Medulla oblongata (tissue), 1 donor: ENCODE data around the gene SPATA13.

Experiments used
- DNase-seq: peaks from one replicate; pipeline ENCODE4 v3.0.0-alpha.2; 2015; ENCODE audit errors: extremely low spot score

SPATA13 gene

DNA sequence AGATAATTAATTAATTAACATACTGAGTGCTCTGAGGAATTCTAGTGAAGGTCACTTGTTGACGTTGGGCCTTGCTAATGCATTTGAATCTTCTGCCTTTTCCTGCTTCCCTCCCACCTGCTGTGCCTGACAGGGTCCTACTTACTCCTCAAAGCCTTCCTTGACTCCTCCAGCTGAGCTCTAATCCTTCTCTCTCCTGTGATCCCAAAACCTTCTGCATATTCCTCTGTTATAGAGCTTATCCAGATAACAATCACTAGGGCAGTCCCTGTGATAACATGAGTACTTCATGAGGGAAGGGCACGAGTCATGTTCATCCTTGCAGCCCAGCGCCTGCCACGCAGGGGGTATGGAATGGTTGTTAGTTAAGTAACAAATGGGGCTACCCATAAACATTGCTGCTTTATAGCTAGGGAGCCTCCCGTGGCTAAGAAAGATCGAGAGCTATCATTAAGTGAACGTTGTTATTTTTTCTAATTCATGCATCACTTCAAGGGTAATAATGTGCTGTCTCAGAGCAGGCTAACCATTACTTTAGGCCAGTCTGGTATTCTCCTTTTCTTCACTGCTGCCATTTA, 19.1 kb upstream of the SPATA13 start:
- DNase-seq, result no peak

DNA sequence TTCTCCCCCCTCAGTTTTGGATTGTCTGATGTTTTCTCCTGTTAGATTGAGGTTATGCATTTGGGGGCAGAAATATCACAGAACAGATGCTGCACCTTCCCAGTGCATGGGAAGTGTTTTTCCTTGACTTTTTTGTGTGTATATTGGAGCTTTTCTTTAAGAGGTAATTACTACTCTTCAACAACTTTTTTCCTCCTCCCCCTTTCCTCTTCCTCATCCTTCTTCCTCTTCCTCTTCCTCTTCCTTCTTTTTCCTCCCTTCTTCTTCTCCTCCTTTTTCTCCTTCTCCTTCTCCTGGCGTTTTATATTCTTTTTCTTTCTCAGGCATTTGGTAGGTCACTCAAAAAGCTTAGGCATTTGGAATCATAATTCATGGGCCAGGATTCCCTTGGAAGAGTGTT, 18.1 kb upstream of the SPATA13 start:
- DNase-seq, result no peak

DNA sequence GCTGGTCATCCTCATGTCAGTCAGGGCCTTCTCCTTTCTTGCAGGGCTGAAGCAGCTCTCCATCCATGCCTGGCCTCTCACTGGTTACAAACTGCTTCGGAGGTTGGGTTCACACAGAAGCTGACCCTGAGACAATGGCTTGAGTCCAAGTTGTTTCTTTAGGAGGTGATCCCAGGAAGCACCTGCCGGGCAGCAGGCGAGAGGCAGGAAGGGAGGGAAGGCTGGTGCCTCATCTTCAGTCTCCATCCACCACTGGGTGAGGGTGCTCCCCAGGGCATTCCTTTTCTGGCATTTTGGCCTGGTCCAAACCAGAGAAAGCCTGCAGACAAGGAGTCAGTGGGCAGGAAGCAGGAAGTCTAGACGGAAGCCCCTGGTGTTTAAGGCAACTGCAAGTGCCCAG, 17.6 kb upstream of the SPATA13 start:
- no peak for DNase-seq

DNA sequence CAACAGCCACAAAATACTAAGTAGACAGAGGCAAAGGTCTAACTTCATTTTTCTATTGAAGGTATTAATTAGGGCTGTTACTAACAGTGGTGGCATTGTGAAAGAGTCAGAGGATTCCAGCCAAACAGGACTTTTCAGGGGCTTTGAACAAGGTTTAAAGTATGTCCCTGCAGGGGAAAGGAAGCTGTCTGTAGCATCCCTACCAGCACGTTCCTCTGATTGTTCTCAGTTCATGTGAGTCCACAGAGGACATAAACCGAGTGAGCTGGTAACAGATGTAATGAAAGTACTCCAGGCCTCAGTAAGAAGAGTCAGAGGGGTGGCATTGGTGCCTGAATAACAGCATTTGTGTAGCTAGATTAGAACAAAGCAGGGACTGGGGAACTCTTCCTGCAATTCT, 15.3 kb upstream of the SPATA13 start:
- DNase-seq, result no peak

DNA sequence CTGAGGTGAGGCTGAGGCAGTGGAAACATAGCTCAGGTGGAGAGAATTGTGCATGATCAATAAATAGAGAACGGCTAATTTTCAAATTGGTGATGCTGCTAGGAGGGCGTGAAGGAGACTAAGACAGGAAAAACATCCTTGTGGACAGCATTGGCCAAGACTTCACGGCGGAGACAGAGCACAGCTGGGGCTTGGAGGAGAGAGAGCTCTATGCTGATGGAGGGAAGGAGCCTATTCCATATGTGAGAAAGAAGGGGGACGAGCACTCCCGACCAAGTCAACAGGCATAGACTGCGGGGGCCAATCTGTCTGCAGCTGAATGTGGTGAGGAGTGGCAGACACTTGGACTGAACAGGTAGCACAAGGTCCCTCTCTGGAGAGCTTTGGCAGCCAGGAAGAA, 14.8 kb upstream of the SPATA13 start:
- DNase-seq, result no peak

DNA sequence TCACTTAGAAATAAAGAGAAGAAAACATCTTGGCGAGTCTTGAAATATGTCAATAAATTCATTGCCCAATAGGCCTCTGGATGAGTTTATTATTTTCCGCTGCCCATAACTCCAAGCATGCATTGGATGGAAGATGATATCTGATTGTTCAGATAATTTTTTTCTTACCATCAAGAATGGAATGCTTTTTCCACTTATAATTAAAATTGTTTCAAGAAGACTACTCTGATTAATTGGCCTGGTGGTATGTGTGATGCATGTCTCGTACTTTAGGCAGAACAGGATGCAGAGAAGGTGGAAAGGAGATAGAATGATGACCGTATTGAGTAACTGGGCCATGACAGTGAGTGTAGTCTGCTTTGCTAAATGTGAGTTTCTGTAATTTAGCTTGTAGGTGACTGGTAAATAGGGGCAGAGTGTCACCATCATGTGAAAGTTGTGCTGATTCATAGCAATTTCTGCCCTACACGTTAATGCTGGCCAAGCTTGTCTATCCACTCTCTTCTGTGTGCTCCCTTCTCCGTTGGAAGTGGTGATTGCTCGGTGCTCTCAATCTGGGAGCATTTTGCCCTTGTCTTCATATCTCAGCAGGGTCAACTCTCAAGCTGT, 13.5 kb upstream of the SPATA13 start:
- DNase-seq, result no peak

DNA sequence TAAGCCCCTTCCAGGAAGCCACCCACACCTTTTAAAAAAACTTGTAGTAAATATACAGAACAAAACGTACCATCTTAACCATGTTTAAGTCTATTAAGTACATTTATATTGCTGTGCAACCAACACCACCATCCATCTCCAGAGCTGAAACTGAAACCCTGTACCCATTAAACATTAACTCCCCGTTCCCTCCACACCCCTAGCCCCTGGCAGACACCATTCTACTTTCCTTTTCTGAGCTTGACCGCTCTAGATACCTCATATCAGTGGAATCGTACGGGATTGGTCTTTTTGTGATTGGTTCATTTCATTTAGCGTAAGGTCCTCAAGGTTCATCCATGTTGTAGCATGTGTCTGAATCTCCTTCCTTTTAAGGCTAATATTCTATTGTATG, 13.0 kb upstream of the SPATA13 start:
- no peak for DNase-seq

DNA sequence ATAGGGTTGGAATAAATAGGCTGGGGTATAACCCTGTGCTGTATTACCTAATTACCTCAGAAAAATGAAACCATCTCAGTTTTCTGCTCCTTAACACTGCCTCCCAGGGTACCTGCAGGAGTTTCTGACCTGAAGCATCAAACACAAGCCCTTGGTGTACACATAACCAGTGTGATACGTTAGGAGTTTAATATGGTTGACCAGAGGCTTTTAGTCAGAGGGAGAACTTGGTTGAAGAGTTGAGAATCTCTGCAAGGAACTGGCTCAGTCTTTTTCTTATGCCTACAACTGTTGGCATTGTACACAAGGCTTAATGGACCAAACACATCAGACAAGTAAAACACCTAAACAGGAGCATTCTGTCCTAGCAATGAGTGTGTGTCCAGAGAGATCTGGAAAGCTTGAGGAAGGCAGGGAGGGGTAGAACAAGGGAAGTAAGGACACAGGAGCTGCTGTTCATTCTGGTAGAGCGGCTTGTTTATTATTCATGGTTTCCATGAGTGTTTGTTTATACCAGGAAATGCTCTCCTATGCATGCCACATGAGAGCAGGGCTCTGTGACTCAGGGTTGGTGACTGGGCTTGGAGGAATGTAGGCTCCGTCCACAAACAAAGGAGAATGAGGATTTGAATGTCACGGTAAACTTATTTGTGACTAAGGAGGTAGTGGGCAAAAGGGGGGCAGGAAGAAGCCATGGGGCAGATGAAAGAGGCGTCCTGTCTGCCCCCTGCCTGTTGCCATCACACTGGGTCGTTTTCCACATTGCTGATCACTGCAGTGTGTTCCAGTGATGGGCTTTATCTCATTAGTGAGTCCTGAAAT, 11.9 kb upstream of the SPATA13 start:
- no peak for DNase-seq

DNA sequence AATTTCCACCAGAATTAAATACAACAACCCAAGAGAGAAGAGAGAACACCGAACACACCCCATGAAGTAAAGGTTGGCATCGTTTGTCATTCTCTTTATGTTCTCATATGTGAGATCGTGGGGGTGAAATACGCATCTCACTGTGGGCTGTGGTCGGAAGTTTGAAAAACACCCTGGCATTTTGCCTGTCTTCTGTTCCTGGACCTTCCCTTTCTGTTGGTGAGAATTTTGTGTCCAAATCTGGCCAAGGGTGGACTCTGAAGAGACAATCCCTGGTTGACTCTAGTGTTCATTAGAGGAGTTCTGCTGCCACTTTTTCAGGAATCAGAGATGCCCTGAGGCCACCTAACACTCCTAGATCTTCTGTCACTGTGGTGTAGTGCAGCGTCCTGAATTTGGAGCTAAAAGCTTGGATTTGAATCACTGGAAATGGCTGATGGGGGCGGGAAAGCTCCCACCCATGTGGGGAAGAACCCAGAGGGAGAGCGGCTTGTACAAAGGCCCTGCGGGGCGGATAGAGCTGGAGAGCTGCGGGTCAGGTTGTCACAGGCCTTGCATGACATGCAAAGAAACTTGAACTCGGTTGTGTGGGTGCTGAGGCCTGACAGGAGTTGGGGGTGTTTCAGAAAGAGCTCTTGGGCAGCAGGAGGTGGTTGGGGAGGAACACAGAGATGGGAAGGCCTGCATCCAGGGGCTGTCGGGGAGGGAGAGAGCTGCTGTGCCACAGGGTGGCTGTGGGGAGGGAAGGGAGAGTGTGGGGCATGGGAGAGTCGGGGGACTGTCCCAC, 11.1 kb upstream of the SPATA13 start:
- no peak for DNase-seq

DNA sequence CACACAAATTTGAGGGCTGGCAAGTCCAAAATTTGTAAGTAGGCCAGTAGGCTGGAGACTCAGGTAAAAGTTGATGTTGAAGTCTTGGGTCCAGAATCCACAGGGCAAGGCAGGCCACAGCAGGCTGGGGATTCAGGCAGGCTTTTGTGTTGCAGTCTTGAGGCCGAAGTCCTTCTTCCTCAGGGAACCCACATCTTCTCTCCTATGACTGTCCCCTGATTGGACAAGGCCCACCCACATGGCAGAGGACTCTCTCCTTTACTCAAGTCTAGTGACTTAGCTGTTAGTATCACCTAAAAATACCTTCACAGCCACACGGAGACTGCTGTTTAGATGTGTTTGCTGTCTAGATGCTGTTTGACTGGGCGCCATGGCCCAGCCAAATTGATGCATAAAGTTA, 9.9 kb upstream of the SPATA13 start:
- no peak for DNase-seq

DNA sequence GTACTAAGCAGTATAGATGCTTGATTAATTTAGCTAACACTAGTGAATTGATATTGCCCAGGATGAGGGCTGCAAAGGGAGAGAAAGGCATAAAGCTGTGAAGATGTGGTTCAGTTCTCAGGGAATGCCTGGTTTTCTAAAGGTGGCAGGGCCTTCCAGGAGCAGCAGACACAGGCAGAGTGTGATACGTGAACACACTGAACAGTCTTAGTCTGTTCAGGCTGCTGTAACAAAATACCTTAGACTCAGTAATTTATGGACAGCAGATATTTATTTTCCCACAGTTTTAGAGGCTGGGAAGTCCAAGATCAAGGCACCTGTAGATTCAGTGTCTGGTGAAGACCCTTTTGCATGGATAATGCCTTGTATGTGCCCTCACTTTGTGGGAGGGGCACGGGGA, 8.7 kb upstream of the SPATA13 start:
- no peak for DNase-seq

DNA sequence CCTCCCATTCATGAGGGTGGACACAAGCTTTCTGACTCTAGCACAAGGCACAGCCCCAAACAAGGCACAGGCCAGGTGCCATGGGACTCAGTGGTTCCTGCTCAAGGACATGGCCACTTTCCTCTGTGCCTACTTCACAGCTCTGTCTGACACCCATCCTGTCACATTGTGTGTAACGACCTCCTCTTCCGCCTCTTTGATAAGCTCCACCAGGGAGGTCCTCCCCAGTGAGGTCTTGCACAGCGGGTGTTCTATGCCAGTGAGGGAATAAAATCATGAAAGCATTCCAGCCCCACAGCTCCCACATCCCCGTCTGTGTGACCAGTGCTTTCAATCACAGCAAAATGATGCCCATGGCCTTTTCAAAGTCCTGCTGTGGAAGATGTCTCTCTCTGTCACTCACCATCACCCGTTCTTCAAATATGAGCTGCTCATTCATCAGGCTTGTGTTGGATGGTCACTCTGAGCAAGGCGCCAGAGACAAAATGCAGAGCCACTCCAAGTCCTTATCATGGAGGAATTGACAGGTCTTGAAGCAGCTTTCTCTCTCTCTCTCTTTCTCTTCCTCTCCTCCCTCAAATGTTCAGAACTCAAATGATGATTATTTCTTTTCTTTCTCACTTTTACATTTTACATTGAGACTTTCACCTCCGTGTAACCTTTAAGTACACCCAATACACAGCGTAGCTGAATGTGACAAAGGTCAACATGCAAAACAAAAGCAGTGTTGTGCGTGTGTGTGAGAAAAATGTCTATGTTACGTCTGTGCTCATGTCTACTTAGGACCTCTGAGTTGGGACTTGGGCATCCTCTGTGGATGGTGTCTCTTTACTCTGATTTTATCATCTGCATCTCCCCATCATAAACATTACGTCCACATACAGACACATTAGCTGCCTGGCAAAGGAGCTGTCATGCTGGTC, 8.0 kb upstream of the SPATA13 start:
- DNase-seq, result no peak

DNA sequence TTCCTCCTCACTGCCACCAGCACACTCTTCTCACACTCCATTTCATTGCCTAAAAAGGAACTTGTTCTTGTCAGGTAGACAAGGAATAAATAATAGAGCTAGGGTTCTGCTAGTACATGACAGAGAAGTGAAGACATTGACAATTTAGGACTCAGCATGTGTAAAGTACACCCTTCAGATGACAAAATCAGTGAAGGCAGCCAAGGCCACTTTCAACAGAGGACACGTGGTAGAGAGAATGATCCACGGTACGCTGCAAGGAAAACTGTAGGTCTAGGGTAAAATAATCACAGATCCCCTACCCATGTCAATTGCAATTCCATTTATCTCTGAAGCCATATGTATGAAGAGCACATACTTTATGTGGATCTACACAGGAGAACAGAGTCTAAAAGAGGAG, 7.2 kb upstream of the SPATA13 start:
- no peak for DNase-seq

DNA sequence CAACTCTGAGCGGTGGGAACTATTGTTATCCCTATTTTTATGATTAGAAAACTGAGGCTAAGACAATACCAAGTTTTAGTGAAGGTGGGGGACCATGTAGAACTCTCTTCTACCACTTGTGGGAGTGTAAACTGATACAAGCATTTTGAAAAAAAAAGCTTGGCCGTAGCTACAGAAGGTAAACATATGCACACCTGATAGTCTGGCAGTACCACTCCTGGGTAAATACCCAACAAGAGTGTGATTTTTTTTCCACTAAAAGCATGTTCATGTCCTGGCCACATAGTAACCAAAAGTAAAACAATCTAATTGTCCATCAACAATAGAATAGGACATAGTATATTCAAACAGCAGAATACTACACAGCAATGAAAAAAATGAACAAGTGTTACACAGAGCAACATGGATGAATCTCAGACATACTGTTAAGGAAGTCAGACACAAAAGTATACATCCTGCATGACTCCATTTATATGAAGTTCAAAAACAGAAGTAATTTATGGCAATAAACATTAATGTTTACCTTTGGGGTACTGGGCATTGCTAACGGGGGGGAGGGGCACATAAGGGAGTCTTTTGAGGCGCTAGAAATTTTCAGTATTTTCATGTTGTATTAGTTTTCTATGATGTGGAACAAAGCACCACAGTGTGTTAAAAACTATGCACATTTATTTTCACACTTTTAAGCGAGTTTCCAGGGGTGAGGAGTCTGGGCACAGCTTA, 6.4 kb upstream of the SPATA13 start:
- DNase-seq, result no peak

DNA sequence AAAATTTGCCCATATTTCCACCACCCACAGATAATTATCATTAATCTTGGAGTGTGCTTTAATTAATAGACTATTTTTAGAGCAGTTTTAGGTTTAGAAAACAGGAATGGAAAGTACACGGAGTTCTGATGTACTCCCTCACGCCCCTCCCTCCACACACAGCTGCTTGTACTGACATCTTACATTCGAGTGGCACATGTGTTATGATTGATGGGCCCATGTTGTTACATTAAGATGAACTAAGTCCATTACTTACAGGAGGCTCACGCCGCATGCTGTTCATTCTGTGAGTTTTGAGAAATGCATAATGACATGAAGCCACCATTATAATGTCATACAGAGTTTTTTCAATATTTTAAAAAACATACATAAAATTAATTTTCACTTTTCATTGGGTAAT, 1.2 kb upstream of the SPATA13 start:
- DNase-seq, result no peak

DNA sequence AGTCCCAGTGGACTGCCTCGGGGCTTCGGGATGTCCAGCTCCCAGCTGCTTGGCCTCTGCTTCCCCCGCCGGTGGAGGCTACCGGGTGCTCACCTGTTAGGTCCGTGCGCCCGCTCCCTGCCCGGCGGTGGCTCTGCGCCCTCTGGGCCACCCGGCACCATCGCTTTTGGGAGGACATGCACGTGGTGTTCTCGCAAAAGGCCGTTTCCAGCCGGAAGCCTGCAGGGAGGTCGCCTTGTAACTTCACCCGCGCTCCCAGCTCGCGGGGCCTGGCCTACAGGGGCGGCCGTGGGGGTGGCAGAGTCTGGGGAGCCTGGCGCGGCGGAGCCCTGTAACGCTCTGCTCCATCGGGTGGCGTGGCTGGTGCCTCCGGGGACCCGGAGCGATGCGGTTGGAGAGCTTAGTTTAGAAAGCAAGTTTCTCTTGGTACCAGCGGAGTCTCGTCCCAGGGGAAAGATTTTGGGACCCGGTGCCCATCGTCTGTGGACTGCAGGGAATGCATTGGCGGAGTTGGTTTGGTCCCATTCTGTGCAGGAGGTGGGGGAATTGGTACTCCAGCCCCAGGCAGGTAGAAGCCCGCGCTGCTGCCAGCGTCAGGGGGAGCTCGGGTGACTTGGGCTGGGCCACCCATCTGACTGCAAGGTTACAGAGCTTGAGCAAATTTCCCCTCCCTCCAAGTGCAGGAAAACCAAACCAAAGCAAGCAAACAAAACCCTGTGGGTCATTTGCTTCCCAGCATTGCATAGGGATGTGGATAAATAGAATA, 673 bp downstream of the SPATA13 start:
- peak; percentile 51 for DNase-seq

DNA sequence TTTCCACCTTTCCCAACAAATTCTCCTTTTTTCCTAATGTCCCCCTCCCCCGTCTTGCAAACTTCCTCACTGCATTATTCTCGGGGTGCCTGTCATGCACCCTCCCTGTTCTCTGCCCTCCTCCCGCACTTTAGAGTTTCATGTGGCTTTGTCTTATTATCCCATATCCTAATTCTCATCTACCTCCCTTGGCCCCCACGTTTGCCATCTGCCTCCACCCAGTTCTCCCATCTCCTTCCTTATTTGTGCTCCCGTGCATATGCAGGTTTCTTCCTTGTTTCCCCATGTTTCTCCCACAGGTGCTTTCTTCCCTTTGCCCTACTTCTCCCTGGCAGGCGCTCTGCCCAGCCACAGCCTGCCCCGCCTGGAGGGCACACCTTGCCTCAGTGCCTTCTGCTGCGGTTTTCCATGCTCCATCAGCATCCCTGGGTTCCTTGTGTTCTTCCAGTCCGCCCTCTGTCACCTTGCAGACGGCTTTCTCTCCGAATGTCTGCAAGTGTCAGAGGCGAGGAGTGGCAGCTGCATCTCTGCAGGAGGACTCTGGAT, 1.5 kb downstream of the SPATA13 start:
- no peak for DNase-seq

DNA sequence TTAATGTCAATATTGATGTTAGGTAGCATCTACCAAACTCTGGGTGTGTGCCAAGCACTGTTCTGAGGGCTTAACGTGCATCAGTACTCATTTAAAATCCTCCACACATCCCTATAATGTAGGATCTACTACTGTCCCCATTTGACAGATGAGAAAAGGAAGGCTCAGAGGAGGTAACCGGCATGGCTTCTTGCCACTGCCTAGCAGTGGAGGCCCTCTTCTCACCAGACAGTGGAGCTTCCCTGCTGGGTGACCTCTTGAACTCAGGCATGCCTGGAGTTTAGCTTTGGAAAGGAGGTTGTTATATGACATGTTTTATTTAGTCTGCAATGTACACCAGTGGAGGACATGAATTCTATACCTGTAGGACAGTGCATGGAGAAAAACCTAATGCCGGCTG, 2.1 kb downstream of the SPATA13 start:
- DNase-seq, result no peak

DNA sequence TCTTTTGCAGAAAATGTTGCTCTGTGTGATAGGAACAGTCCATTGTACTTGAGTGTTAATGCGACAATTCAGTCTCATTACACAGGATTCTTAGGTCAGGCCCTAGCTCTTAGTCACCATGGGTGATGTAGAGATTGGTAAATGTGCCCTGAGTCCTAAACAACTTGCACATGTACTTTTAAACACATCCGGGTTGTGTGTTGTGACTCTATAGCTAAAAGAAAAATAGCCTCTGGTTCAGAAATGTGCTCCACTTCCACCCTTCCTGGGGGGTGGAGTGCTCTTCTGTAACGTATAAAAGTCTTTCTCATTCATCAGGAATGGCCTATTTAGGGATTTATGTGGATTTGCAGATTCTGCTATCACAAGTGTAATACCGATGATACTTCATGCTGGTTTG, 5.2 kb downstream of the SPATA13 start:
- no peak for DNase-seq

DNA sequence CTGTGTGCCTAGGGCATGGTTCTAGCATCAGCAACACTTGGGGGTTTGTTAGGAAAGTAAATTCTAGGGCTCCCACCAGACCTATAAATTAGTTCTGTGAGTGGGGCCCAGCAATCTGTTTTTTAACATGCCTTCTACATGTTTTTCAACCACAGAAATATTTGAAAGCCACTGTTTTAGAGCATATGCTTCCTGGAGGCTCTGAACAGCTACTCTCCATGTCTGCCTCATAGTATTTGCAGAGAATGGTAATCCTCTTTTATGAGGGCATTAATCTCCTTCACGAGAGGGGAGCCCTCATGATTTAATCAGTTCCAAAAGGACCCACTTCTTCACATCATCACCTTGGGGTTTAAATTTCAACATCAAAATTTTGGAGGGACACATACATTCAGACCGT, 6.0 kb downstream of the SPATA13 start:
- no peak for DNase-seq
